NAMALWA (cell line): ENCODE results near the gene XK.

Experiments used
- DNase-seq: peaks from one replicate; pipeline ENCODE4 v3.0.0-alpha.2; 2015; ENCODE audit warnings: low spot score

Gene XK

GRCh38 chrX:37679888-37680287, 5.7 kb upstream of the XK start:
- DNase-seq, result no peak

DNA sequence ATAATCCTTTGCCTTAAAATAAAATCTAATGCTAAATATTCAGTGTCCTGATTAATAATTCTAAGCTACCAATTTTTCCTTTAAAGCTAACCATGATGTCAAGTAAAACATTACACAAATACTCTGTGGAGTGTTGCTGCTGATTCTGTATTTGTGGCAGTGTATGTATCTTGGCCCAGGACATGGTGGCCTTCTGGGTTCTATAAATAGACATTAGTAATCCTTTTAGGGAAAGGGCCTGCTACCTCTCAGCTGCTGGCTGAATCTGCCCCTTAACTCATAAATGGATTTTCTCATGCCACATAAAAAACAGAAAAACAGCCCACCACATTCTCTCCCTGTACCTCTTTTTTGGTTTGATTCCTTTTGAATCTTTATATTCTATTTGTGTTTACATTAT, 1.2 kb upstream of the XK start:
- no peak for DNase-seq

DNA sequence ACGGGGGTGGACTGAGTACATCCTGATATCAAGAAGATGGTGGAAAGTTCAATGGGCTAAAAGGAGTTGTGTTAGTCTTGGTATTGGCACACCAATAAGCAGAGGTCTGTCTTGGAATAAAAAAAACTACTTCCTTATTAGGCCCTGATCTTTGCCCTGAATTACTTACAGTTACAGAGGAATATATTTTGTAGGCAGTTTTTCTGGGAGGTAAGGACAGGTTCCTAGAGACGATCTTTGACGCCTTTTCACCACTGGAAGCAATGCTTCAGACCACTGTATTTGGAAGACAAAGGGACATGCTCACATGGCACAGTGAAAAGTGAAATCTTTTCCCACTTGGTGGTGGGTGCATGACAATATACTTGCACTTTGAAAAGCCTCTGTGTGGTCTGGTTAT, 618 bp upstream of the XK start:
- DNase-seq, result no peak

- no peak for DNase-seq
Measured at GRCh38 chrX:37686369-37686995, 891 bp downstream of the XK start.

- DNase-seq, result no peak
Measured at GRCh38 chrX:37686996-37687395, 1.4 kb downstream of the XK start.

- no peak for DNase-seq
Measured at GRCh38 chrX:37690119-37690518, 4.5 kb downstream of the XK start.

DNA sequence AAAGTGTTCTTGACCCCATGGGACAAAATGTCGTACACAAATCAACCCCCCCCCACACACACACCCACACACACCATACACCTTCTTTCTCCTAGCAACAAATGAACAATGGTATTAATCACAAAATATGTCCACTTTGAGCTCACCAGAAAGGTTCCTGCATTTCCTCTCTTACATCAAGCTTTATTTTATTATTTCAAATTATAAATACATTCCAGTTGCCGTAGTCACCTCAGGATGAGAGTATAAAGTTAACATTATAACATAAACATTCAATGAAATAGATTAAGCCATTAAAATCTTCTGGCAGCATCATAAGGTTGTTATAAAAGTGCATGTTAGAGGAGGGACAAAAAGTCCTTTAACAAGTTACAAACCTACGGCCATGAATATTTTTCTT, 7.3 kb downstream of the XK start:
- no peak for DNase-seq

GRCh38 chrX:37697169-37697760, 11.7 kb downstream of the XK start:
- DNase-seq, result no peak

DNA sequence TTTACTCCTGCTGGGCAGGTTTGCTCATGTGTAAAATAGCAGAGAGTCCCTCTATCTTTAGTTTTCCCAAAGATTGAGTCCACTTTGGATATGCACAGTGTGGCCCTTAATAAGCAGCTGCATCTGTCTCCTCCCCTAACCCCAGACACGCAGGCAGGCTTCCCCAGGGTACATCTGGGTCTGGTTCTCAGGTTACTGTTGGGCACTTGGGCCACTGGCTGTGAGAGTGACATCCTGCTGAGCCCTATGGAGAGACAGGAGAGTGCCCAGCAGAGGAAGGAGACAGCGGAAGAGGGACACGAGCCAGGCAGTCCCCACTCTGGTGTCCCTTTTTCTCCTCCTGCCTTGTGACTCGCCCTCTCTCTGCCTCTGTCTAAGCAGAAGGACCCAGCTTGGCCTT, 16.0 kb downstream of the XK start:
- DNase-seq, result no peak

DNA sequence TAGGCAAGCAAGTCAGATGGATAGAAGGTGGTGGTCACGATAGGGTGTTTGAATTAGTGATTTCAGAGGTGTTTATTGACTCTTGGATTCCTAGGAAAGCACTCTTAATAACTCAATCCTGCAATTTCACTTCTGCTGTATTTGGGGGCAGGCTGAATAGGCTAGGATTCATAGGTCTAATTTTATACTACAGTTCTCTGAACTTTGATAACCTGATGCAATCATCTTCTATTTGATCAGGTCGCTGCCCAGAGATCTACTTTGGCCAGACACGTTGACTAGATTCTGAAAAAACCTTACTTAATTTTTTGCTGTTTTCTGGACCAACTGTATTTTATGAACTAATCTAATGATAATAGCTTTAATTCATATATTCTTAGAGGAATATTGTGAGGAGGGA, 26.4 kb downstream of the XK start:
- DNase-seq, result no peak

DNA sequence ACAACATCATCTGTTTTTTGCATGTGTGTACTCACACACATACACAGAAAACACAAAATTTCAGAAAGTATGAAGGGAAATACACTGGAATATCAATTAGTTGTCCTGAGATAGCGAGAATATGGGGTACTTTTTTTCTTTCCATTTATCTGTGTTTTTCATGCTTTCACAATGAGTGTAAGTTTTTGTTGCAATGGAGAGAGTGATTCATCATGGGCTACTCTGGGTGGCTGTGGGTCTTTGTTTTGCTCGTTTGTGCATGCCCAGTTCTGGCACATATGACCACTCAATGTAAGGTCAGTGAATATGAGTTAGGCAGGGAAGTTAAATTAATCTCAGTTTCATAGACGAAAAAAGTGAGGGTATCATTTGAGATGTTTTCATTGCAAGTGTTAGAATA, 26.9 kb downstream of the XK start:
- DNase-seq, result no peak

DNA sequence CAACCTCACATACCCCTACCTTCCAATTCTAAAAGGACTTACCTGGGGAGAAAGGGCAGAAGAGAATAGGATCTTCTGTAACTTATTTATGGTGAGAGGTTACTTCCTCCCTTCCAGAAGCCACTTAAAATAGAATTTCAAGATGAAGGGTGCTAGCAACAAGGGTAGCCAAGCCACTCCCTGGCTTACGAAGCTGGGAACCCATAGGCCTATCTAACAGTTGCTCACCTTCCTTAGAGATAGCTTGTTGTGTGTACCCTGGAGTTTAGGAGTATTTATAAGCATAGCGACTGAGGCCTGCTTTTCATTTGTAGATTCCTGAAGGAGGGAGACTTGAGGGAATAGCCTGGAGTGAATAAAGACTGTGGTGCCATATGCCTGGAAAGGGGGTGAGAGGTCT, 28.9 kb downstream of the XK start:
- no peak for DNase-seq

- DNase-seq, result no peak
Measured at GRCh38 chrX:37716602-37717001, 31.0 kb downstream of the XK start.

DNA sequence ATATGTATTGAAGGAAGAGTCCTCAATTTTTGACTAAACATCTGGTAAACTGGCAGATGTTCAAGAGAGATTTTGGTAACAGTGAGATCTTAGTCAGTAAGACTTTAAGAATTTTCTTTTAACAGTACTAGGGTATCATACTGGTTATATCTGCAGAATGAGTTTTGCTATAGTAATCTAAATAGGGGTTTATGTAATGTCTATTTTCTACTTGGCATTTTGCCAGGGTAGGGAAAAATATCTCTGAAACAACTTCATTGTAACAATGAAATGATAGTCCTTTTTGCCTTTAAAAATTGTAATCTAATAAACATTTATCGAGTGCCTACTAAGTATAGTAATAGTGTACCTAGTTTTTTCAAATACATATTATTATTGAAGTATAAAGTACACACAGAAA, 32.1 kb downstream of the XK start:
- no peak for DNase-seq

DNA sequence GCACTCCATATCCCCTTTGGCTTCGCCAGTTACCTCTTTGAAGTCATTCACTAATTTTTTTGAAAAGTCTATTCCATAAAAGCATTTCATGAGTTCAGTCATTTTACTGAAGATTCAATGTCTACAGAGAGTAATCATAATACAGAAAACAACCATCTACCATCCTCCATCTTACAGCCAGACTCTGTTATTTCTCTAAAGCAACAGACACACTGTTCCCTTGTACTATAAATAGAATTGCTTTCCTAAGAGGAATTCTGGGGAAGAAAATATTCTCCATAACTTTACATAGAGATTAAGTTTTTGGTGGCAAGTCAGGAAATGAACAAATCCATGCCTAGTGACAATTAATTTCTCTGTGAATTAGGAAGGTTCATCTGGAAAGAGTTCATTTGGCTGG, 37.0 kb downstream of the XK start:
- no peak for DNase-seq

- no peak for DNase-seq
Measured at GRCh38 chrX:37726346-37726745, 40.8 kb downstream of the XK start.

- peak; percentile 85 for DNase-seq
Measured at GRCh38 chrX:37745354-37745753, 59.8 kb downstream of the XK start.

- no peak for DNase-seq
Measured at GRCh38 chrX:37745835-37746217, 60.2 kb downstream of the XK start.

- DNase-seq, result no peak
Measured at GRCh38 chrX:37746218-37746941, 60.8 kb downstream of the XK start.

DNA sequence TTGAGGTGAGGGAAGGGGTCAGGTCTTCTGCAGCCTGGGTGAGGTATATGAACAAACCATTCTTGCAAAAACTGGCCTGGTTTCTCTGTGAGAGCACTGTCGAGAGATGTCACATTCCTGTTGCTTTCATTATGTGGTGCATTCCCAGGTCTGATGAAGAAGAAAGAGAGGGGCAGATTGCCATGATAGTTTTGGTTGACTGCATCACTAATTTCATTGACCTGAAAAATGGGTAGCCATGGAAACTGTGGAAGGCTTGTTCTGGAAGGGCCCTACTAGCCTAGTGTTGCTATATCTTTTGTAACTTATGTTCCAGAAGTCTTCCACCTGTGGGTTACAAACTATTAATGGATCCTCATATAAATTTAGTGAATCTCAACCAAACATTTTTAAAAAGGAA, 61.4 kb downstream of the XK start:
- no peak for DNase-seq

DNA sequence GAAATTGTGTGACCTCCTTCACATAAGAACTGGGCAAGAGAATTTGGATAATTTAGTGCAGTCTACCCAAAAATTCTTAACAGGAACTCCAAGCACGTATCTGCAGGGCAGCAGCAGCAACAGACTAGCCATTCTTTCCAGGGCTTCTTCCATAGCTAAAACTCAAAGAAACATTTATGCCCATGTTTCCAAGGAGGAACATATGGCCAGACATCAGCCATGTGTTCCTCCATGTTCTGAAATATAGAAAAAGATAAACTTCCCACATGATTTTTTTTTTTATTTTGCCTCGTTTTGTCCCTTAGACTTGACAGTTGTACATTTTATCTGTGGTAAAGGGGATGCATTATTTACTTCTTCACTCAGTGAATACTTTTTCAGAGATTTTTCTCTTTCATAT, 66.7 kb downstream of the XK start:
- no peak for DNase-seq

GRCh38 chrX:37752936-37753335, 67.3 kb downstream of the XK start:
- DNase-seq, result no peak

DNA sequence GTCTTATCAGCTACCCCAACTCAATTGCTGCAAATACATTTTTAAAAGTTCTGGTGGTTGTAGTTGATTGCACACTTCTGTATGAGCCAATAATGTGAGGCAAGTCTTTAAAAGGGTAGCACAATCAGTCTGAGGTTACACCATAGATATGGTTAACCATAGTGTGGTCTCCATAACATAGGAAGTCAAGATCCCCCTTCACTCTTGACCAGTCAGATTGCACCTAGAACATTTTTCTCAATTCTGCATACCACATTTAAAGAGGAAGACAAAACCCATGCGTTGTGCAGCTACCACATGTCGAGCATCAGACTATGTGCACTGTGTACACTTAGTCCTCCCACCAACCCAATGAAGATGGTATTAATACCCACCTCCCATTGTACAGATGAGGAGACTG, 67.8 kb downstream of the XK start:
- no peak for DNase-seq

DNA sequence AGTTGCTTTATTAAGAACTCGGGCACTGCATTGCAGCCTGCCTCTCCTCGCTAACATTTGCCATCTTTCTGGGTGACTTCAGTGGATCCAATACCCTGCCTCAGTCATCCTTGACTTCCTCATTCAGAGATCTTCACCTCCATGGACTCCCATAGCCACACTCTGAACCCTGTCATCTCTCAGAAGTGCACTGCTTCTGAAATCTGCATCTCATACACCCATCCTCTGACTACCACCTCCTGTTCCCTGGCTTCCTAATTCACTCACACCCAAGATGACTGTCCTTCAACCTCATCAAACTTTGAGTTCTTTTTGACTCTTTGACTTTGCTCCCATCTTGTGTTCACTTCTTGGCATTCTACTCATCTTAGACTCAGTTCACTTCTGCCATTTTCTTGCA, 68.9 kb downstream of the XK start:
- no peak for DNase-seq
